HG03196 (cell line): ENCODE measurements around the gene PDLIM5.
A peak's percentile ranks its signal among the peaks of the same experiment; 100 is the strongest.

Source experiments
- ATAC-seq: cut with Tn5 transposase; IDR thresholded peaks from one replicate; pipeline ENCODE4 v1.9.1; 2021; ENCODE audit not compliant: unreplicated experiment

Gene PDLIM5

GRCh38 chr4:94525993-94526728, 74.4 kb downstream of the PDLIM5 start:
- peak; percentile 69 for ATAC-seq

GRCh38 chr4:94527556-94528233, 76.0 kb downstream of the PDLIM5 start:
- ATAC-seq, result no peak

- ATAC-seq, result no peak
These were observed 77.2 kb downstream of the PDLIM5 start for GRCh38 chr4:94528792-94529451.

GRCh38 chr4:94530073-94530472, 78.3 kb downstream of the PDLIM5 start:
- ATAC-seq, result no peak

- no peak for ATAC-seq
These were observed 80.4 kb downstream of the PDLIM5 start for GRCh38 chr4:94531991-94532789.

GRCh38 chr4:94533405-94534223, 81.9 kb downstream of the PDLIM5 start:
- no peak for ATAC-seq

- peak; percentile 84 for ATAC-seq
These were observed 82.9 kb downstream of the PDLIM5 start for GRCh38 chr4:94534401-94535312.

GRCh38 chr4:94536049-94536448, 84.3 kb downstream of the PDLIM5 start:
- ATAC-seq, result no peak

- ATAC-seq, result no peak
These were observed 85.1 kb downstream of the PDLIM5 start for GRCh38 chr4:94536649-94537469.

GRCh38 chr4:94537921-94538628, 86.3 kb downstream of the PDLIM5 start:
- no peak for ATAC-seq

GRCh38 chr4:94540476-94540875, 88.7 kb downstream of the PDLIM5 start:
- ATAC-seq, result no peak

- ATAC-seq, result no peak
These were observed 93.1 kb downstream of the PDLIM5 start for GRCh38 chr4:94544811-94545210.

GRCh38 chr4:94545296-94545695, 93.6 kb downstream of the PDLIM5 start:
- no peak for ATAC-seq

GRCh38 chr4:94546949-94547348, 95.2 kb downstream of the PDLIM5 start:
- ATAC-seq, result no peak

- ATAC-seq, result no peak
These were observed 96.8 kb downstream of the PDLIM5 start for GRCh38 chr4:94548571-94548970.

- ATAC-seq, result no peak
These were observed 98.6 kb downstream of the PDLIM5 start for GRCh38 chr4:94550352-94550751.

GRCh38 chr4:94550851-94551250, 99.1 kb downstream of the PDLIM5 start:
- no peak for ATAC-seq
